ENCODE measurements around the gene KIF5A. TPM values are rescaled to one million over a fixed set of nuclear protein-coding genes. Genes with fewer than 3 reads are reported as not detected.
A peak's percentile ranks its signal among the peaks of the same experiment; 100 is the strongest.

Gene KIF5A
- total and polyA plus RNA-seq, 2 donors (not counting 1 experiment from before 2014, with no cell fraction given), result 0.09 to 0.67 TPM

DNA sequence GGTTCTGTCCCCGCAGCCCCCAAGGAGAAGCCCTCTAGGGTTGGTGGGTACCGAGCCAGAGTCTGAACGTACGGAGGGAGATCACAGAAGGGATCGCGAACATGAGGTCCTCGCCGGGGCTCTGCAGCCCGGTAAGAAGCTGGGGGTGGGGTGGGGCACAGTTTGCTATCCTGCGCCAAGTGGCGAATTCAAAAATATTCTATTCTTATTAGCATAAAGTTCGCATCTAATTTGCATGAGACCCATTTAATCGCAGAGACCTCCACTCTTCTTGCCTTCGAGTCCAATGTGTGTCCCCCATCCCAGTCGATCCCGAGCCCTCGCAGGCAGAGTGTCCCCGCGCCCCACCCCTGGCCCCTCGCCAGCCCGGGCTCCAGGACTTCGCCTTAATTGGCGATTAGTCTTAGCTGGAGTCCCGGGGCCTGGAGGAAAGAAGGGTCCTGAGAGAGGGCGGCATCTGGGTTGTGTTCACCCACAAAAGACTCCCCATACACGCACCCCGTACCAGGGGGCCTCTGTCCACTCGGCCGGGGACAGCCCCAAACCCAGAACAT lies 60.8 kb downstream of the KIF5A start:
- POLR2A ChIA-PET, result interaction anchor here (0.6 kb wide), 2 partner anchors 9 to 25 kb away, joined by 3 to 4 read pairs; no protein-coding TSS in a partner anchor

More for the DNA sequence above, 60.8 kb downstream of the KIF5A start:
- Mint-ChIP-seq H3K4me1 (peaks cover 49% of the 10 kb centered on the region), H3K9me3 (ENCODE audit: insufficient read depth) (no peaks in the 10 kb centered on the region), H3K27ac (no peak overlapping the region), H3K4me3 (peak overlapping the region; percentile 81), H3K27me3 (peaks cover 46% of the 10 kb centered on the region)
- Histone ChIP-seq H2AFZ (ENCODE audit: insufficient read depth, low read depth, low read length, poor library complexity, severe bottlenecking) (peak overlapping the region; percentile 73), H3K4me3 (ENCODE audit: control extremely low read depth in 1 of 5, extremely low read depth in 1 of 5, insufficient read depth in 1 of 5, low read depth in 2 of 5, low read length in 4 of 5) (peak overlapping the region in 4 of 5 experiments; percentile 34 to 62 (median 50)), H3K79me2 (ENCODE audit: control insufficient read depth, insufficient read depth, low read length) (no peaks in the 10 kb centered on the region), H3K9ac (ENCODE audit: low read length) (peak overlapping the region; percentile 63), H3K9me3 (ENCODE audit: control extremely low read depth in 1 of 3, control insufficient read depth in 2 of 3, insufficient read depth in 1 of 3, low read length in 2 of 3) (peaks cover 0 to 5% (median 0%) of the 10 kb centered on the region in 3 donors), H4K20me1 (ENCODE audit: control insufficient read depth, insufficient read depth, low read length, poor library complexity, severe bottlenecking) (peaks cover 4% of the 10 kb centered on the region), H3K36me3 (replicated peaks in 1 of 2; ENCODE audit: control extremely low read depth in 1 of 2, control insufficient read depth in 1 of 2, extremely low read depth in 1 of 2, insufficient read depth in 2 of 2, low read length in 1 of 2) (no peaks in the 10 kb centered on the region), H3K4me2 (replicated peaks; ENCODE audit: low read depth, low read length, poor library complexity, severe bottlenecking) (peak overlapping the region; percentile 97), H3K27me3 (replicated peaks in 1 of 4; ENCODE audit: control extremely low read depth in 1 of 4, control insufficient read depth in 3 of 4, insufficient read depth in 4 of 4, low read length in 3 of 4) (peaks cover 0 to 72% (median 35%) of the 10 kb centered on the region in 4 experiments), H3K4me1 (ENCODE audit: control insufficient read depth in 2 of 2, insufficient read depth in 2 of 2, low read length in 2 of 2) (peaks cover 52 to 53% of the 10 kb centered on the region in 2 donors), H3K27ac (ENCODE audit: low read length in 2 of 2) (no peak overlapping the region)
- ATAC-seq (ENCODE audit: low read depth) (no peak), DNase-seq (peak; percentile 42)
- WGBS (ENCODE audit: insufficient coverage), result 11% methylated on average over 20 of the region's 29 CpGs
- TF ChIP-seq CTCF (IDR thresholded peaks at IDR 0.05) (no peak), EZH2 (IDR thresholded peaks at IDR 0.05; ENCODE audit: borderline replicate concordance, insufficient read depth, low read depth, low read length, poor library complexity, severe bottlenecking) (no peak)
- CTCF ChIA-PET, result interaction anchor here (0.9 to 12.6 kb wide), 2 partner anchors 12 to 27 kb away, joined by 3 to 97 read pairs; no protein-coding TSS in a partner anchor
- intact Hi-C loops (cut with micrococcal nuclease), result no loop called here
